ENCODE data around the gene ALPL. TPM values are rescaled to one million over a fixed set of nuclear protein-coding genes. Genes with fewer than 3 reads are reported as not detected.

Gene ALPL
- total RNA-seq, 1 donor from 2014 or later, result 4.9 TPM

Other genes starting within 250 kb of the ALPL start
- 8.2 TPM for gene ECE1, start 219.0 kb upstream of the ALPL start, total RNA-seq
- gene NBPF3, start 69.3 kb upstream of the ALPL start, total RNA-seq, result 11.0 TPM
- gene RAP1GAP, start 159.9 kb downstream of the ALPL start, total RNA-seq, result 18.8 TPM